Measurements from ENCODE around the gene MAB21L4. TPM values are rescaled to one million over a fixed set of nuclear protein-coding genes. Genes with fewer than 3 reads are reported as not detected.

The MAB21L4 gene
- polyA plus RNA-seq, 2 of the 4 experiments (the other 2 are of a cell fraction): not detected

- H3K4me3 ChIP-seq: no peak overlapping the region
- no peaks in the 10 kb centered on the region for H3K9me3 ChIP-seq
- TF ChIP-seq FOSB (CRISPR knock-in tag; IDR thresholded peaks at IDR 0.05) (no peak), E2F6 (IDR thresholded peaks at IDR 0.05; ENCODE audit: borderline replicate concordance, low read depth) (no peak), JUNB (IDR thresholded peaks at IDR 0.05) (no peak), HES2 (IDR thresholded peaks at IDR 0.05) (no peak)
- DNase-seq (ENCODE audit: low read depth in 1 of 2, low spot score in 1 of 2) (no peak), ATAC-seq (peak; percentile 3 to 32; a peak in 3 of 6 replicates), FAIRE-seq (no peak)
- H3K4me1 ChIP-seq: no peaks in the 10 kb centered on the region
- H3K27ac ChIP-seq: no peak overlapping the region
- ChIA-PET CTCF (interaction anchor here (1.6 to 8.6 kb wide), 3 partner anchors 11 to 81 kb away, joined by 3 to 43 read pairs (median 4); no protein-coding TSS in a partner anchor), POLR2A (no interaction called here)
- no peak overlapping the region for H3K4me2 ChIP-seq
- 22% methylated on average over 3 of the region's 7 CpGs for WGBS (ENCODE audit: missing lambda C conversion rate)
These were observed 6.7 kb upstream of the MAB21L4 start for GRCh38 chr2:240902615-240903041.

GRCh38 chr2:240901986-240902614 is 6.1 kb upstream of the MAB21L4 start:
- peaks cover under 1% of the 10 kb centered on the region; the same call in 2 of the 3 replicates for H3K4me1 ChIP-seq
- 66% methylated on average over 14 of the region's 14 CpGs for WGBS (ENCODE audit: missing lambda C conversion rate)
- no peak for DNase-seq (ENCODE audit: low read depth in 1 of 2, low spot score in 1 of 2)
- no peak for FAIRE-seq
- H3K27ac ChIP-seq: no peak overlapping the region
- TF ChIP-seq HOXB13 (CRISPR knock-in tag; IDR thresholded peaks at IDR 0.05; ENCODE audit: low read depth): no peak
- no peak for TF ChIP-seq JUN (IDR thresholded peaks at IDR 0.05)
- TF ChIP-seq RCOR1 (IDR thresholded peaks at IDR 0.05; ENCODE audit: low read depth, low read length): no peak
- TF ChIP-seq HOXA7 (CRISPR knock-in tag; IDR thresholded peaks at IDR 0.05): no peak
- no peak for TF ChIP-seq ELK1 (IDR thresholded peaks at IDR 0.05; ENCODE audit: low read depth, low read length)
- TF ChIP-seq ZC3H11A (IDR thresholded peaks at IDR 0.05): no peak
- no peak for TF ChIP-seq NR3C1 (IDR thresholded peaks at IDR 0.05)
- TF ChIP-seq POLR2A (IDR thresholded peaks at IDR 0.05; ENCODE audit: low read length): no peak
- no peak for TF ChIP-seq SMC3 (IDR thresholded peaks at IDR 0.05)
- no peak for TF ChIP-seq ZFP36 (IDR thresholded peaks at IDR 0.05; ENCODE audit: borderline replicate concordance, partially characterized antibody)
- no peak for TF ChIP-seq ATOH8 (CRISPR knock-in tag; IDR thresholded peaks at IDR 0.05; ENCODE audit: low read depth)
- no peak for TF ChIP-seq RAD21 (conservative IDR thresholded peaks at IDR 0.05 in 1 of 2, IDR thresholded peaks at IDR 0.05 in 1 of 2)
- TF ChIP-seq FOSB (CRISPR knock-in tag; IDR thresholded peaks at IDR 0.05): no peak
- no peak for TF ChIP-seq EP300 (IDR thresholded peaks at IDR 0.05)
- H3K9me3 ChIP-seq: no peaks in the 10 kb centered on the region
- no peak overlapping the region for H3K4me2 ChIP-seq
- ATAC-seq: peak in 1 of 2 experiments; percentile 17; a peak in 2 of 6 replicates
- POLR2A ChIA-PET: no interaction called here
- CTCF ChIA-PET: interaction anchor here (1.6 to 8.6 kb wide), 2 partner anchors 11 kb away, joined by 4 to 43 read pairs; no protein-coding TSS in a partner anchor
- H3K4me3 ChIP-seq: no peak overlapping the region

GRCh38 chr2:240900141-240900860 is 4.3 kb upstream of the MAB21L4 start:
- Histone ChIP-seq H3K4me1 (peaks cover 12% of the 10 kb centered on the region), H3K4me2 (no peak overlapping the region), H3K9me3 (no peaks in the 10 kb centered on the region), H3K27ac (no peak overlapping the region), H3K4me3 (no peak overlapping the region)
- no peak for DNase-seq (ENCODE audit: low read depth in 1 of 2, low spot score in 1 of 2)
- TF ChIP-seq EP300 (IDR thresholded peaks at IDR 0.05) (no peak), NFE2L2 (conservative IDR thresholded peaks at IDR 0.05; ENCODE audit: low read length) (no peak), FOSL2 (IDR thresholded peaks at IDR 0.05) (no peak), FOSL2 (CRISPR knock-in tag; IDR thresholded peaks at IDR 0.05) (no peak), HOXA7 (CRISPR knock-in tag; IDR thresholded peaks at IDR 0.05) (no peak), HMGXB4 (CRISPR knock-in tag; IDR thresholded peaks at IDR 0.05; ENCODE audit: borderline replicate concordance) (no peak), RNF2 (IDR thresholded peaks at IDR 0.05; ENCODE audit: borderline replicate concordance, low read depth) (no peak), ZC3H11A (IDR thresholded peaks at IDR 0.05) (no peak), HES2 (IDR thresholded peaks at IDR 0.05) (no peak), JUNB (IDR thresholded peaks at IDR 0.05) (no peak)
- CTCF ChIA-PET: interaction anchor here (1.6 to 8.6 kb wide), 2 partner anchors 9 to 13 kb away, joined by 6 to 43 read pairs; no protein-coding TSS in a partner anchor
- FAIRE-seq: no peak
- WGBS (ENCODE audit: missing lambda C conversion rate): 68% methylated on average over 26 of the region's 27 CpGs
- no peak for ATAC-seq
- POLR2A ChIA-PET: no interaction called here

All from A549 (cell line).